Upper lobe of left lung (tissue), 4 donors: ENCODE data around the gene TBKBP1.

Source experiments
- CTCF ChIP-seq, 6 experiments: fragments of 450-650 bp in 4 of 6; fragments of 200-600 bp in 2 of 6; sonication (generic) in 2 of 6; IDR thresholded peaks; one replicate each; pipeline ENCODE4 v1.5.1; 2016 to 2019; ENCODE audit warnings: antibody characterized with exemption in 6 of 6
- EP300 ChIP-seq, 4 donors: sonication (generic); formaldehyde crosslinking; IDR thresholded peaks; one replicate each; pipeline ENCODE4 v1.5.1; 2017; ENCODE audit warnings: antibody characterized with exemption in 4 of 4, control low read depth in 2 of 4
- POLR2A ChIP-seq, 4 donors: fragments of 450-650 bp; IDR thresholded peaks; one replicate each; pipeline ENCODE4 v1.5.1; 2016 to 2017; ENCODE audit warnings: antibody characterized with exemption in 4 of 4, mild to moderate bottlenecking in 2 of 4
- POLR2AphosphoS5 ChIP-seq, 2 donors: sonication (generic); formaldehyde crosslinking; IDR thresholded peaks; one replicate each; pipeline ENCODE4 v1.5.1; 2017; ENCODE audit warnings: antibody characterized with exemption in 2 of 2

GRCh38 chr17:47760409-47761140 is 66.6 kb downstream of the TBKBP1 start:
- TF ChIP-seq CTCF (IDR thresholded peaks at IDR 0.05) (no peak), POLR2AphosphoS5 (IDR thresholded peaks at IDR 0.05) (no peak), EP300 (IDR thresholded peaks at IDR 0.05) (no peak), POLR2A (IDR thresholded peaks at IDR 0.05) (no peak)
